GM12892 (cell line): ENCODE measurements around the gene OR2T11.

Source experiments
- DNase-seq: peaks from one replicate; pipeline ENCODE4 v3.0.0; 2011; ENCODE audit not compliant: insufficient read length
- FAIRE-seq: peaks from 2 replicates; lab custom pipeline; 2011; peaks lifted over from hg19 to GRCh38; lab: Jason Lieb, UNC
- POLR2A ChIP-seq: IDR thresholded peaks from 2 replicates; pipeline ENCODE4 v1.6.1; 2011; ENCODE audit warnings: low read depth, low read length, control low read depth
- POLR2AphosphoS5 ChIP-seq: IDR thresholded peaks from 2 replicates; pipeline ENCODE4 v1.6.1; 2011; ENCODE audit warnings: low read depth, low read length, control low read depth
- TAF1 ChIP-seq: IDR thresholded peaks from 2 replicates; pipeline ENCODE4 v1.6.1; 2011; ENCODE audit warnings: low read depth, mild to moderate bottlenecking, control low read depth, low read length, borderline replicate concordance

OR2T11 gene

GRCh38 chr1:248631354-248632008 is 3.4 kb downstream of the OR2T11 start:
- no peak for DNase-seq
- TF ChIP-seq TAF1 (no peak), POLR2A (no peak), POLR2AphosphoS5 (no peak)
- FAIRE-seq: no peak

GRCh38 chr1:248630551-248630950 is 4.3 kb downstream of the OR2T11 start:
- FAIRE-seq: no peak
- no peak for DNase-seq

GRCh38 chr1:248627971-248628844 is 6.7 kb downstream of the OR2T11 start:
- DNase-seq (peak; percentile 16), FAIRE-seq (no peak)
- TF ChIP-seq POLR2A (no peak), POLR2AphosphoS5 (no peak), TAF1 (no peak)

More at GRCh38 chr1:248630551-248630950, 4.3 kb downstream of the OR2T11 start:
- TF ChIP-seq POLR2AphosphoS5 (no peak), POLR2A (no peak), TAF1 (no peak)

- DNase-seq (no peak), FAIRE-seq (no peak)
- TF ChIP-seq TAF1 (no peak), POLR2A (no peak), POLR2AphosphoS5 (no peak)
These were observed 8.9 kb downstream of the OR2T11 start for GRCh38 chr1:248625971-248626370.

- no peak for DNase-seq
- no peak for FAIRE-seq
- TF ChIP-seq POLR2A (no peak), TAF1 (no peak), POLR2AphosphoS5 (no peak)
These were observed 9.7 kb downstream of the OR2T11 start for GRCh38 chr1:248625166-248625565.

GRCh38 chr1:248622570-248623001 is 12.3 kb downstream of the OR2T11 start:
- no peak for TF ChIP-seq POLR2A
- TF ChIP-seq POLR2AphosphoS5: no peak
- TF ChIP-seq TAF1: no peak
- FAIRE-seq (no peak), DNase-seq (no peak)

- TF ChIP-seq TAF1 (no peak), POLR2AphosphoS5 (no peak), POLR2A (no peak)
- DNase-seq (no peak), FAIRE-seq (no peak)
These were observed 13.1 kb downstream of the OR2T11 start for GRCh38 chr1:248621770-248622169.

- no peak for FAIRE-seq
- TF ChIP-seq TAF1 (no peak), POLR2A (no peak), POLR2AphosphoS5 (no peak)
- no peak for DNase-seq
These were observed 16.0 kb downstream of the OR2T11 start for GRCh38 chr1:248618878-248619277.

- FAIRE-seq (no peak), DNase-seq (no peak)
- TF ChIP-seq POLR2A: no peak
- no peak for TF ChIP-seq TAF1
- TF ChIP-seq POLR2AphosphoS5: no peak
These were observed 16.8 kb downstream of the OR2T11 start for GRCh38 chr1:248618119-248618518.

- TF ChIP-seq TAF1 (no peak), POLR2A (no peak), POLR2AphosphoS5 (no peak)
- DNase-seq (no peak), FAIRE-seq (no peak)
These were observed 21.1 kb downstream of the OR2T11 start for GRCh38 chr1:248613742-248614141.

GRCh38 chr1:248611883-248612414 is 22.9 kb downstream of the OR2T11 start:
- DNase-seq (no peak), FAIRE-seq (no peak)
- TF ChIP-seq POLR2A: no peak
- TF ChIP-seq POLR2AphosphoS5: no peak
- TF ChIP-seq TAF1: no peak
